B cell (primary cell): ENCODE results near the gene SEMA4F. TPM values are rescaled to one million over a fixed set of nuclear protein-coding genes. Genes with fewer than 3 reads are reported as not detected.

ENCODE experiments used
- ATAC-seq: fragments of 200-7000 bp; cut with Tn5 transposase; one replicate; pipeline ENCODE4 v1.10.0; 2021; ENCODE audit warnings: low read depth, mild to moderate bottlenecking, moderate number of reproducible peaks, moderate library complexity
- CTCF ChIA-PET: fragments of 350-600 bp; sonication (Branson Sonifier 250); formaldehyde crosslinking; loops from one replicate; lab custom pipeline; 2021; ENCODE audit warnings: antibody characterized with exemption, inconsistent platforms; lab: Charles Lee
- POLR2A ChIA-PET: fragments of 350-600 bp; sonication (Branson Sonifier 250); formaldehyde crosslinking; loops from one replicate; lab custom pipeline; 2021; ENCODE audit warnings: antibody characterized with exemption; lab: Charles Lee
- DNase-seq: peaks from one replicate; pipeline ENCODE4 v3.0.0; 2013
- H2AFZ ChIP-seq: 2 replicates; pipeline ENCODE4 v1.6.1; 2012; ENCODE audit warnings: mild to moderate bottlenecking, low read depth, low read length; ENCODE audit not compliant: insufficient read depth, poor library complexity, severe bottlenecking
- H3K27ac ChIP-seq, 2 donors: 1 replicate in 1 of 2; 2 replicates in 1 of 2; pipeline ENCODE4 v1.5.1; 2012 to 2013; ENCODE audit warnings: low read length in 2 of 2, mild to moderate bottlenecking in 2 of 2, moderate library complexity in 1 of 2
- H3K27me3 ChIP-seq, 4 experiments: fragments of 200-600 bp in 1 of 4; sonication (generic) in 1 of 4; replicated peaks in 1 of 4; 1 replicate in 2 of 4; 2 replicates in 2 of 4; pipeline versions ENCODE4 v1.6.1 to v1.7.0; 2013 to 2016; ENCODE audit warnings: low read length in 3 of 4, mild to moderate bottlenecking in 2 of 4, mixed read lengths in 1 of 4, moderate library complexity in 1 of 4; ENCODE audit not compliant: insufficient read depth in 4 of 4, control insufficient read depth in 3 of 4; ENCODE audit errors: control extremely low read depth in 1 of 4
- H3K36me3 ChIP-seq, 2 experiments: replicated peaks in 1 of 2; 1 replicate in 1 of 2; 2 replicates in 1 of 2; pipeline versions ENCODE4 v1.6.1 to v1.7.1; 2013; ENCODE audit warnings: low read length in 1 of 2; ENCODE audit not compliant: insufficient read depth in 2 of 2, control insufficient read depth in 1 of 2; ENCODE audit errors: control extremely low read depth in 1 of 2, extremely low read depth in 1 of 2
- H3K4me1 ChIP-seq, 2 donors: fragments of 200-600 bp in 1 of 2; sonication (generic) in 1 of 2; 1 replicate in 1 of 2; 2 replicates in 1 of 2; pipeline versions ENCODE4 v1.5.1 to v1.6.1; 2013 to 2017; ENCODE audit warnings: low read length in 2 of 2; ENCODE audit not compliant: control insufficient read depth in 2 of 2, insufficient read depth in 2 of 2
- H3K4me2 ChIP-seq: replicated peaks from 2 replicates; pipeline ENCODE3; 2012; ENCODE audit warnings: mild to moderate bottlenecking, low read depth, low read length; ENCODE audit not compliant: poor library complexity, severe bottlenecking
- H3K4me3 ChIP-seq, 5 experiments: fragments of 200-600 bp in 1 of 5; sonication (generic) in 1 of 5; 1 replicate in 3 of 5; 2 replicates in 2 of 5; pipeline versions ENCODE4 v1.5.1 to v1.7.0; 2011 to 2016; ENCODE audit warnings: low read length in 4 of 5, mild to moderate bottlenecking in 4 of 5, low read depth in 2 of 5, control low read depth in 1 of 5, moderate library complexity in 1 of 5; ENCODE audit not compliant: insufficient read depth in 1 of 5; ENCODE audit errors: control extremely low read depth in 1 of 5, extremely low read depth in 1 of 5
- H3K79me2 ChIP-seq: fragments of 200-600 bp; sonication (generic); one replicate; pipeline ENCODE4 v1.6.0; 2016; ENCODE audit warnings: low read length; ENCODE audit not compliant: control insufficient read depth, insufficient read depth
- H3K9ac ChIP-seq: fragments of 200-600 bp; sonication (generic); 2 replicates; pipeline ENCODE4 v1.6.1; 2017; ENCODE audit warnings: mild to moderate bottlenecking, low read length, moderate library complexity
- H3K9me3 ChIP-seq, 3 donors: one replicate each; pipeline versions ENCODE4 v1.6.1 to v1.7.1; 2013; ENCODE audit warnings: low read length in 2 of 3; ENCODE audit not compliant: control insufficient read depth in 2 of 3, insufficient read depth in 1 of 3; ENCODE audit errors: control extremely low read depth in 1 of 3
- H4K20me1 ChIP-seq: 2 replicates; pipeline ENCODE4 v1.6.0; 2012; ENCODE audit warnings: mild to moderate bottlenecking, low read length; ENCODE audit not compliant: insufficient read depth, control insufficient read depth, poor library complexity, severe bottlenecking
- H3K27ac Mint-ChIP-seq: one replicate; pipeline ENCODE4 v1.8.0; 2021; ENCODE audit warnings: mixed read lengths
- H3K27me3 Mint-ChIP-seq: one replicate; pipeline ENCODE4 v1.8.0; 2021; ENCODE audit warnings: mixed read lengths
- H3K4me1 Mint-ChIP-seq: one replicate; pipeline ENCODE4 v1.8.0; 2021; ENCODE audit warnings: mixed read lengths
- H3K4me3 Mint-ChIP-seq: one replicate; pipeline ENCODE4 v1.8.0; 2021; ENCODE audit warnings: mixed read lengths
- H3K9me3 Mint-ChIP-seq: one replicate; pipeline ENCODE4 v1.8.0; 2022; ENCODE audit warnings: mixed read lengths; ENCODE audit not compliant: insufficient read depth
- CTCF ChIP-seq: fragments of 200-600 bp; IDR thresholded peaks from one replicate; pipeline ENCODE4 v1.8.0; 2022; ENCODE audit warnings: antibody characterized with exemption, mild to moderate bottlenecking
- EZH2 ChIP-seq: IDR thresholded peaks from 2 replicates; pipeline ENCODE4 v1.6.1; 2012; ENCODE audit warnings: borderline replicate concordance, low read depth, mild to moderate bottlenecking, moderate library complexity, low read length; ENCODE audit not compliant: insufficient read depth, poor library complexity, severe bottlenecking
- WGBS: methylation state at CpG from one replicate; pipeline ENCODE4 v1.1.5; 2013; ENCODE audit warnings: missing lambda C conversion rate; ENCODE audit not compliant: insufficient coverage; 5-methylcytosine and 5-hydroxymethylcytosine counted together
- intact Hi-C: fragments of 100-400 bp; cut with micrococcal nuclease; formaldehyde crosslinking; loops from one replicate; pipeline ENCODE4 v1.10.0; 2022
- polyA plus RNA-seq: library from polyadenylated mRNA; depleted of rRNA; stranded (reverse); fragments of >200 nt; gene quantifications from 2 replicates; pipeline ENCODE4 v1.2.3, GENCODE V29; 2012
- total RNA-seq, 2 donors: library from RNA; stranded (reverse); fragments of 120-200 nt in 1 of 2; gene quantifications; 1 replicate in 1 of 2; 2 replicates in 1 of 2; pipeline versions ENCODE4 v1.2.3 to v1.2.4, GENCODE V29; 2013 to 2022

Gene SEMA4F
- total and polyA plus RNA-seq, 2 donors (not counting 1 experiment from before 2014, with no cell fraction given), result 5.4 to 19.3 TPM

- H3K27ac ChIP-seq, result no peak overlapping the region
- H3K9me3 Mint-ChIP-seq, result no peaks in the 10 kb centered on the region
- WGBS, result 100% methylated on average over 2 of the region's 2 CpGs
Measured at GRCh38 chr2:74704216-74704615, 50.2 kb downstream of the SEMA4F start.

GRCh38 chr2:74706741-74707140, 52.7 kb downstream of the SEMA4F start:
- POLR2A ChIA-PET, result no interaction called here
- TF ChIP-seq CTCF, result no peak
- no peak for TF ChIP-seq EZH2
- H3K4me1 ChIP-seq, result no peaks in the 10 kb centered on the region
- CTCF ChIA-PET, result no interaction called here
- Mint-ChIP-seq H3K4me3 (no peak overlapping the region), H3K4me1 (no peaks in the 10 kb centered on the region), H3K9me3 (no peaks in the 10 kb centered on the region), H3K27ac (no peak overlapping the region), H3K27me3 (peaks cover 4% of the 10 kb centered on the region)
- no peak overlapping the region for H3K27ac ChIP-seq
- no peak for DNase-seq
- no peak overlapping the region for H2AFZ ChIP-seq
- intact Hi-C loops, result no loop called here
- no peaks in the 10 kb centered on the region for H3K27me3 ChIP-seq
- H3K4me3 ChIP-seq, result no peak overlapping the region
- H3K4me2 ChIP-seq, result no peak overlapping the region
- H3K9ac ChIP-seq, result no peak overlapping the region
- no peaks in the 10 kb centered on the region for H3K36me3 ChIP-seq
- no peaks in the 10 kb centered on the region for H4K20me1 ChIP-seq
- no peaks in the 10 kb centered on the region for H3K79me2 ChIP-seq
- H3K9me3 ChIP-seq, result peaks cover 0 to 1% (median 0%) of the 10 kb centered on the region in 3 donors
- no peak for ATAC-seq

More at GRCh38 chr2:74704216-74704615, 50.2 kb downstream of the SEMA4F start:
- Histone ChIP-seq H3K36me3 (no peaks in the 10 kb centered on the region), H3K4me1 (peaks cover 0 to 5% of the 10 kb centered on the region in 2 donors), H3K9me3 (peaks cover 0 to 1% (median 0%) of the 10 kb centered on the region in 3 donors), H4K20me1 (no peaks in the 10 kb centered on the region), H3K9ac (no peak overlapping the region), H3K27me3 (no peaks in the 10 kb centered on the region), H3K4me2 (no peak overlapping the region), H3K4me3 (no peak overlapping the region), H2AFZ (no peak overlapping the region), H3K79me2 (no peaks in the 10 kb centered on the region)
- ATAC-seq (no peak), DNase-seq (no peak)
- H3K27ac Mint-ChIP-seq, result no peak overlapping the region
- TF ChIP-seq EZH2, result no peak
- TF ChIP-seq CTCF, result no peak
- peaks cover 11% of the 10 kb centered on the region for H3K27me3 Mint-ChIP-seq
- CTCF ChIA-PET, result interaction anchor here (2.3 kb wide), 1 partner anchor 10 kb away, joined by 13 read pairs; no protein-coding TSS in a partner anchor
- POLR2A ChIA-PET, result no interaction called here
- peaks cover 8% of the 10 kb centered on the region for H3K4me1 Mint-ChIP-seq
- no peak overlapping the region for H3K4me3 Mint-ChIP-seq
- intact Hi-C loops, result no loop called here
